ENCODE data around the gene FBXL16.

The FBXL16 gene

DNA sequence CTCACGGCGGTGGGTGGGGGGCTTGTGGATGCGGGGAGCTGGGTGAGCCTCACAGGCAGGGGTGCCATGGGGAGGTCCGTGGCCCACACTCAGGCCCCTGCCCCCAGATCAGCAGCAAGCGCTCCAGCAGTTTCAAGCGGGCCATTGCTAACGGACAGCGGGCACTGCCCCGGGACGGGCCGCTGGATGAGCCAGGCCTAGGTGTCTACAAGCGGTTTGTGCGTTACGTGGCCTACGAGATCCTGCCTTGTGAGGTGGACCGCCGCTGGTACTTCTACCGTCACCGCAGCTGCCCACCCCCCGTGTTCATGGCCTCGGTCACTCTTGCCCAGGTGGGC is 29.1 kb downstream of the FBXL16 start:
- no peak for DNase-seq

DNA sequence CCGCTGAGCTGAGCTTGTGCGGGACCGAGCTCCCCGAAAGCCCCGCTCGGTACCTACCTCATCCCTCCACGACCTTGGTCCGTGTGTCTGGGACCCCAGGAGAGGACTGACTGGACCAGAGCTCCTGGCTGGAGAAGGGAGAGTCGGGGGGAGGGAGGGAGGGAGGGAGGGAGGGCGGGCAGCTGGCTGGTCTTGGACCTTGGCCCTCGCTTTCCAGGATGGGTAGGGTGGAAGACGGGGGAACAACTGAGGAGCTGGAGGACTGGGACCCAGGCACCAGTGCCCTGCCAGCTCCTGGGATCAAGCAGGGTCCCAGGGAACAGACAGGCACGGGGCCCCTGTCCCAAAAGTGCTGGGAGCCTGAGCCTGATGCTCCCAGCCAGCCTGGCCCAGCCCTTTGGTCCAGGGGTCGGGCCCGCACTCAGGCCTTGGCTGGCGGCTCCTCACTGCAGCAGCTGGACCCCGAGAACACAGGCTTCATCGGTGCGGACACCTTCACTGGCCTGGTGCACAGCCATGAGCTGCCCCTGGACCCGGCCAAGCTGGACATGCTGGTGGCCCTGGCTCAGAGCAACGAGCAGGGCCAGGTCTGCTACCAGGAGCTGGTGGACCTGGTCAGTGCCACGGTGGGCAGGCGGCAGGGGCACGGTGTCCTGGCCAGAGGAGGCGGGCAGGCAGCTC is 29.6 kb downstream of the FBXL16 start:
- DNase-seq, result no peak

DNA sequence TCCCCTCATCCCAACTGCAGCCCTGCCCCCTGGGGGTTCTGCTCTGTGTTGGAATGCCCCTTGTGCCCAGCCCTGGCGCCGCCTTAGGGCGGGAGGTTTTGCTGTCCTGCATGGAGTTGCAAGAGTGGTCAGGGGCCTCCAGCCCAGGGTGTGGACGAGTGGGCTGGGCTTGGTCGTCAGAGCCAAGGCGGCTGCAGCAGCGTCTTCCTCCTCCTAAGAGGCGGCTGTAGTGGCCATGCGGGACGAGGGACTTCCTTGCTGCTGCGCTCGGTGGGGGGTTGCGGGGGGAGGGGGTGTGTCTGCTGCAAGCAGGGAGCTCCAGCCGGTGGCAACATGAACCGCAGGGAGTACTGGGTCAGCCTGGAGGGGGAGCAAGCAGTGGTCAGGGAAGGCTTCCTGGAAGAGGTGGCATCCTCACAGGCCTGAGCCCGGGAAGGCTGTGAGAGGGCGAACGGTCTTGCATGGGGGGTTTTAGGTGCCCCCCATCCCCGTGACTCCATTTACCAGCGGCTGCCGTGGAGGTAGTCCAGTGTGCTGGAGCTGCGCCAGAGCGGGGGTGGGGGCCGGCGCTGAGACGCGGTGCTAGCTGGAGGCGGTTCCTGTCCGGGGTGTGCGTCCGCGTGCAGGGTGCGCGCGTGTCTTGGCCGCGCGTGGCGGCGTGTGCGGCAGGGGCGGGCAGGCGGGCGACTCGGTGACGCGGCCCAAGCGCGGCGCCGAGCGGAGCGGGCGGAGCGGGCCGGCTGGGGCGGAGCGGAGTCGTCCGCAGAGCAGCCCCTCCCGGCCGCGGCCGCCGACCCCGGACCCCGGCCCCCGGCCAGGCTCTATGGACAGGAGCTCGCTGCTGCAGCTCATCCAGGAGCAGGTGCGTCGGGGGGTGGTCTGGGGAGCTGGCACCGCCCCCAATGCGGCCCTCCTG is 30.4 kb downstream of the FBXL16 start, which contains the start of gene RHBDL1:
Gene RHBDL1, plus strand, starts transcription at position 704 of the 916 bp plus-strand sequence. Its CDS starts 120 bp downstream, at position 824.
- DNase-seq, result no peak

DNA sequence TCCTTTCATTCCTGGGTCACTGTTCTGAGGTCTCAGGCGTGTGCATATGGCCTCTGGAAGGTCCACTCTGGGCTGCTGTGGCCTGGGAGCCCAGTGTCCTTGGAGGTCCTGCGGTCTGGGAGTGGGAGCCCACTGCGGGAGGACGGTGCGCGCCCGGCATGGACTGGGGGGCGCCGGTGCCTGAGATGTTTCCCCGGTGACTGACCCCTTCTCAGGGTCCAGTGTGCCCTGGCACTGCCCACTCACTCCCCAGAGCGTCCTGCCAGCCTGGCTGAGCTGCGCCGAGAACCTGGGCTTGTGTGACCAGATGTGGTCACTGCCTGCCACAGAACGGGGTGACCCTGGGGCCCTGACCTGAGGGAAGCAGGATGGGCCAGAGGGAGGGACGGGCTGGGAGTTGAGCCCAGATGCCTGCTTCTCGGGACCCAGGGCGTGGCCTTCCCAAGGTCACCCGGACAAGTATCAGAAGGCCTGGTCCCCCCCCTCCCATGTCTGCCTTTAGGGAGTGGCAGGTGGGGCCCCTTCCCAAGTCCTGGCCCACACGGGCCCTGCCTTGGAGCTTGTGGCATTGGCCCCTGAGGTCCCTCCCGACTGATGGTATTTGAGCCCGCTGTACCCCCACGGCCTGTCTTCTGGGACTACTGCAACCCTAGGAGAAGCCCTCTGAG is 31.3 kb downstream of the FBXL16 start:
- no peak for DNase-seq

DNA sequence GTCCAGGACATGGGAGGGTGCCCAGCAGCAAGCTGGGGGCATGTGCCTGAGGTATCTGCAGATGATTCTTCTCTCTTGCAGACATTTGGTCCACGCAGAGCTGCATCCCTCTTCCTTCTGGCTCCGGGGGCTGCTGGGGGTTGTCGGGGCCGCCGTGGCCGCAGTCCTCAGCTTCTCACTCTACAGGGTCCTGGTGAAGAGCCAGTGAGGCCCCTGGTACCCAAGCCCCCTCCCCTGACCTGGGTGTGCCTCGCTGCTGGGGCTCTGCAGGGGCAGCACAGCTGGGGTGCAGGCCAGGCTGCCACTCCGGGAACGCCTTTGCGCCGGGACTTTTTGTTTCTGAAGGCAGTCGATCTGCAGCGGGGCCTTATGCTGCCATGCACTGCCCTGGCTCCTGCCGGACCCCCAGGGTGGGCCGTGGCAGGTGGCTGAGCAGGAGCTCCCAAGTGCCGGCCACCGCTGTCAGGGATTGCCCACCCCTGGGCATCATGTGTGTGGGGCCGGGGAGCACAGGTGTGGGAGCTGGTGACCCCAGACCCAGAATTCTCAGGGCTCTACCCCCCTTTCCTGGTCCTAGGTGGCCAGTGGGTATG is 32.1 kb downstream of the FBXL16 start:
- no peak for DNase-seq

DNA sequence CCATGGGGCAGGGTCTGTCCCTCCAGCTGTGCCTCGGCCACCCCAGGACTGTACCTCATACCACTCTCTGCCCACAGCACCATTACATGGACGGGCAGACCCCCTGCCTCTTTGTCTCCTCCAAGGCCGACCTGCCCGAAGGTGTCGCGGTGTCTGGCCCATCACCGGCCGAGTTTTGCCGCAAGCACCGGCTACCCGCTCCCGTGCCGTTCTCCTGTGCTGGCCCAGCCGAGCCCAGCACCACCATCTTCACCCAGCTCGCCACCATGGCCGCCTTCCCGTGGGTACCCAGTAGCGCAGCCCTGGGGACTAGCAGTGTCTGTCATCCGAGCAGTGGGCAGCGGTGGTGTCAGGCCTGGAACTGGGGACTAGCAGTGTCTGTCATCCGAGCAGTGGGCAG is 32.8 kb downstream of the FBXL16 start:
- DNase-seq, result no peak

DNA sequence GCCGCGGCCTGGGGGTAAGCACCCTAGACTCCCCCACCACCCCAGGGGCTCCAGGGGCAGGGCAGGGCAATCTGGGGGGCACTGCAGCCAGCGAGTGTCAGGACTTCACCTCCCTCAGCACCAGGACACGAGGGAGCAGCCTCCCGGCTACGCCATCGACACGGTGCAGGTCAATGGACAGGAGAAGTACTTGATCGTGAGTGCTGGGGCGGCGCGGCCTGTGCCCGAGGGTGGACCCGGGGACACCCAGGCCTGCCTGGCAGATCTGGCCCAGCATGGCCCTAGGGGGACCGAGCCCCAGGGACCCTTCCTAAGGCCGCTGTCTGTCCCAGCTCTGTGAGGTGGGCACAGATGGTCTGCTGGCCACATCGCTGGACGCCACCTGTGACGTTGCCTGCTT is 33.2 kb downstream of the FBXL16 start:
- DNase-seq, result no peak

DNA sequence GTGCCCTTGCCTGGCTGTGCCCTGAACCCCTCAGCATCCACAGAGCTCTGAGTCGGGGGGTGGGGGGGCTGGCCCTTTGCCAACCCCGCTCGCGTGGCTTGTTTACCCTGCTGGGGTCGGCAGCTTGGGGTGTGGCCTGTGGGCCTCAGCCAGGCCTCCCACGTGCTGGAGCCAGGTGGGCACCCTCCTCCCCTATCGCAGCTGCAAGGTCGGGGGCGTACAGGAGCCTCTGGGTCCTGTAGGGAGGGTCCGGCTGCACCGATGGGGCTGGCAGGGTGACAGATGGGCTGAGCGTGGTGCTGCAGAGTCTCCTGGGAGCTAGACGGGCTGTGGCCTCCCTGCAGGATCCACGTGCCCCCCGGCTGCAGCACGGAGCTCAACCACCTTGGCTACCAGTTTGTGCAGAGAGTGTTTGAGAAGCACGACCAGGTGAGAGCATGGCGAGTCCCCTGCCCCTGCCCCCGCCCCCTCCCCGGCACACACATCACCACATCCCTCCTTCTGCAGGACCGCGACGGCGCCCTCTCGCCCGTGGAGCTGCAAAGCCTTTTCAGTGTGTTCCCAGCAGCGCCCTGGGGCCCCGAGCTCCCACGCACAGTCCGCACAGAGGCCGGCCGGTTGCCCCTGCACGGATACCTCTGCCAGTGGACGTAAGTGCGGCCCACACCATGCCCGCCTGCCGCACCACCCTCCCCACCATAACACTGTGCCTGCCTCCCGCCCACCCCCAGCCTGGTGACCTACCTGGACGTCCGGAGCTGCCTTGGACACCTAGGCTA is 34.1 kb downstream of the FBXL16 start:
- DNase-seq, result no peak

DNA sequence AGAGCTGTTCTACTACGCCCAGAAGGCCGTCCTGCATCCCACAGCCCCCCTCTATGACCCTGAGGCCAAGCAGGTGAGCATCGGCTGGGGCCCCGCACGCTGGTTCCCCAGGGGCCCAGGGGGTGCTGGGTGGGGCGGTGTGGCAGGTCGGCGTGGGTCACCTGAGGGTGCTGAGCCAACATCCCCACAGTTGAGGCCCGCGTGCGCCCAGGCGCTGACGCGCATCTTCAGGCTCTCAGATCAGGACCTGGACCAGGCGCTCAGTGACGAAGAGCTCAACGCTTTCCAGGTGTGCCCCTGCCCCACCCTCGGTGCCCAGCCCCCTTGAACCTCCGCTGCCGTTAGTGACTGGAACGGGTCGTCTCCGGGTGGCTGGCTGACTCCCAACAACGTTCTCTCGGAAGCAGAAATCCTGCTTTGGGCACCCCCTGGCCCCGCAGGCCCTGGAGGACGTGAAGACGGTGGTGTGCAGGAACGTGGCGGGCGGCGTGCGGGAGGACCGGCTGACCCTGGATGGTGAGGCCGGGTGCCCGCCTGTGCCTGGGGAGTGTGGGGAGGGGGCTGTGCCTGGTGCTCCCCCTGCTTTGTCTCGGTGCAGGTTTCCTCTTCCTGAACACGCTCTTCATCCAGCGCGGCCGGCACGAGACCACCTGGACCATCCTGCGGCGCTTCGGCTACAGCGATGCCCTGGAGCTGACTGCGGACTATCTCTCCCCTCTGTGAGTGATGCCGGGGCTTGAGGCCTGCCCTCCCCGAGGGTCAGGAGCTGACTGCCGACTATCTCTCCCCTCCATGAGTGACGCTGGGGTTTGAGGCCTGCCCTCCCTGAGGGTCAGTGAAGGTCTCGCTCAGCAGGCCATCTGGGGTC is 34.9 kb downstream of the FBXL16 start:
- DNase-seq, result no peak

DNA sequence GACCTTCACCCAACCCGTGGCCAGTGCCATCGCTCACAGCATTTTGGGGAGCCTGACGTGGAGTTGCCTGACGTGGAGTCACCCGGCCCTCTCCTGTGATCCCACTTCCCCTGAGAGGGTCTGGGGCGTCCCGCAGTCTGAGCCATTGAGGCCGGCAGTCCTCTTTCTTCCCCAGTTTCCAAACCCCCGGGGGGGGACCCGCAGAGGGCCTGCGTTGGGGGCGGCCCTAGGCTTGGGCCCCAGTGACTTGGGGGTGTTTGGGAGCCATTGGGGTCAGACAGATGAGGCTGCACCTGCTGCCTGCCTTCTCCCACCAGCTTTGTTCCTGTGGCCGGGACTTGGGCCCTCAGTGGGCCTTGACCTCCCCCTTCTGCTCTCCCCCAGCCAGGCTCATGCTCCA is 35.9 kb downstream of the FBXL16 start:
- DNase-seq, result no peak

DNA sequence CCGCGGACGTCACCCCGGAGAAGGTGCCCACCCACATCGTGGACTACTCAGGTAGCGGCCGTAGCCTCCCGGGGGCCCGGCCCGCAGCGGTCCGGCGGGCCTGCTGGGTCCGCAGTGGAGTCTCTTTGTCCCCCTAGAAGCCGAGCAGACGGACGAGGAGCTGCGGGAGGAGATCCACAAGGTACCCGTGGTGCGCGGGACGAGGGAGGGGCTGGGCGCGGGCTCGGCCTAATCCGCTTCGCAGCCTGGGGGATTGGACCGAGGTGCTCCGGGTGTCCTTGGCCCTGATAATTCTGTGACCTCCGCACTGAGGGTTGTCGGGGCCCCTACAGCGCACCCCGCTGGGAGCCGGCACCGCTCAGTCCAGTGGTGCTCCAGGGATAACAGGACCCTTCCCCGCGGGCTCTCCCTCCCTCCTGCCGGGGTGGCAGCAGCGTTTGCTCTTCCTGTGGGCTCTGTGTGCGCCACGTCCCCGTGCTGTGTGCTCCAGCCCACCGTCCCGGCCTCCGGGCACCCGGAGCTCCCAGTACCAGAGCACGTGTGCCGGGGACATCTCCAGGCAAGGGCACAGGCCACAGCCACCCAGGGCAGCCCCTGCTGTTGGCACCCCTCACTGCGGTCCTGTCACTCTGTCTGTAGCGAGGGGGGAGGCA is 37.0 kb downstream of the FBXL16 start:
- no peak for DNase-seq

DNA sequence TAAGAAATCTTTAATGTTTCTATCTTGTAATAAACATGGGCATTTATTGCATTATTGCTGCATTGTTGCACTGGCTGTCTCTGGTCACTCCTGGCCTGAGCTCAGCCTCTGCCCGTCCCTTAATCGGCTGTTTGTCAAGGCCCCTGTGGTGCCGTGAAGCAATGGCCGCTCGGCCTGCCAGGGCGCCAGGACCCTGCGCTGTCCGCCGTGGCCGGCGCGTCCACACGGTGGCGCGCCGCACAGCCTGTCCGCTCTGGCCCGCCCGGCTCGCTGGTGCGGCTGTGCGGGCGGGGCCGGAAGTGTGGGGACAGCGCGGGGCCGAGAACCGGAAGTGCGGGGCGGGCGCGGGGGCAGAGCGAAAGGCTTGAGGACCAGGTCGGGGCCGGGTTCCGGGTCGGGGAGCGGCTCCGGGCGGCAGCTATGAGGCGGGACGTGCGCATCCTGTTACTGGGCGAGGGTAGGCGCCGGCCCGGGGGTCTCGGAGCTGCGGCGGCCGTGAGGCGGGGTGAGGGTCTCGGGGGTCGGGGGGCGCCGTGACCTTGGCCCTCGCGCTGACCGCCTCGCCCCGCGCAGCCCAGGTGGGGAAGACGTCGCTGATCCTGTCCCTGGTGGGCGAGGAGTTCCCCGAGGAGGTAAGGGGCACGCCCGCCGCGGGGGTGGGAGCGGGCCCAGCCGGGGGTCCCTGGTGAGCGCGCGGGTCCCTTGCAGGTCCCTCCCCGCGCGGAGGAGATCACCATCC is 37.7 kb downstream of the FBXL16 start, which contains the start of gene RHOT2:
Gene RHOT2, plus strand, starts transcription at position 353 of the 739 bp plus-strand sequence. Its CDS starts 68 bp downstream, at position 421.
- DNase-seq, result peak; percentile 72

DNA sequence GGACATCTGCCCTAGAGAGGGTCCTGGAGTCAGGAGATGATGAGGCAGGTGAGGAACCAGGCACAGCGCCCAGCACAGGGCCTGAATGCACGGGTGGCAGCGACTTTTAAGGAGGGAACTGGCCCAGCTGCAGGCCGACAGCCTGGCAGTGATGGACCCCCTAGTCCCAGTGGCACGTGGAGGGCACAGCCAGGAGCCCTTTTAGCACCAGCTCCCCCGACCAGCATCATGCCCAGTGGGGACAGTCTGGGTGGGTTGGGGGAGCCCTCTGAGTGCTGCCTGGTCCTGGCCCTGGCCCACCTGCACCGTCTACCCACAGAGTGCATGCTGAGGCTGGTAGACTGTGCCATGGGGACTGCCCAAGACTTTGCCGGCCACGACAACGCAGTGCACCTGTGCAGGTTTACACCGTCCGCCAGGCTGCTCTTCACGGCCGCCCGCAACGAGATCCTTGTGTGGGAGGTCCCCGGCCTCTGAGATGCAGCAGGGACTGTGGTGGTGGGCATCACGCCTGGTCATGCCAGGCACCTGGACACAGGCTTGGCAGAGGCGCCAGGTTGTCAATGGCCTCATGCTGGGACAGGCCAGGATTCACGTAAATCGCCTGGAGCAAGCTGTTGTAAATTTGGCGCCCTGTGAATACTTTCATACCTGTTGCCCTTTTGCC is 38.4 kb downstream of the FBXL16 start:
- no peak for DNase-seq

DNA sequence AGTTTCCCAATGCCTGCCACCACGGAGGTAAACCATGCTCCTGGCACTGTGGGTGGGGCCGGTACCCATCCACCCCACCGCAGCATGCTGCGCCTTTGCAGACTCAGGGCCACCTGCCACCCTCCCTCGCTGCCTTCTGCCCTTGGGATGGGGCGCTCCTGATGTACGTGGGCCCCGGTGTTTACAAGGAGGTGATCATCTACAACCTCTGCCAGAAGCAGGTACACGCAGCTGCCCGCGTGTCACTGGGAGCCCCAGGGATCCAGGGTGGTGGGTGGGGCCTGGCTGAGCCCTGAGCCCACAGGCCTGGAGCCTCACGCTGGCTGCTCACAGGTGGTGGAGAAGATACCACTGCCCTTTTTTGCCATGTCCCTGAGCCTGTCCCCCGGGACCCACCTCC is 39.0 kb downstream of the FBXL16 start:
- no peak for DNase-seq

DNA sequence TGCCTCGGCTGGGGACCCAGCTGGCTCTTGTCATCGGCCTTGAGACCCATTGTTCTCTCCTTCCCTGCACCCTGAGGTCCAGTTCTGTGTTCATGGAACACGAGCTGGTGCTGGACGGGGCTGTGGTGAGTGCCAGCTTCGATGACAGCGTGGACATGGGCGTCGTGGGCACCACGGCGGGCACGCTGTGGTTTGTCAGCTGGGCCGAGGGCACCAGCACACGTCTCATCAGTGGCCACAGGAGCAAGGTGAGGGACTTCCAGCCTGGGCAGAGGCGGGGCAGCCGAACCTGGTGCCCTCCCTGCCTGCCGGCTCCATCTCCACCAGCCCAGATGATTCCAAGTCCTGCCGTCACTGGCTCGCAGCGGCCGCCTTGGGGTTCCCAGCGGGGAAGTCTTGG is 43.0 kb downstream of the FBXL16 start:
- no peak for DNase-seq

DNA sequence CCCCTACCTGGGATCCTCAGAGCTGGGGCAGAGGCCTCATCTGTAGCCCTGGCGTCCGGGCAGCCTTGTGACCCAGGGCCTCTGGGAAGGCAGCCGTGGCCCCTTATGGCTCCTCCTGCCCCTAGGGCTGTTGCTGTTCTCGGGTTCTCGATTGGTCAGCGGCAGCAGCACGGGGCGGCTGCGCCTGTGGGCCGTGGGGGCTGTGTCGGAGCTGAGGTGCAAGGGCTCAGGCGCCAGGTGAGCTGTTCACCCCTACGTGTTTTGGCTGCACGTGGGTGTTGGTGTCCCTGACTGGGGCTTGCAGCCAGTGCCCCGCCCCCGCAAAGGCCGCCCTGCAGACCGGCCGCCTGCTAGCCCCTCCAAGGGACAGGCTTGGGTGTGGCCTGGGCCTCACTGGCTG is 43.5 kb downstream of the FBXL16 start:
- DNase-seq, result no peak

DNA sequence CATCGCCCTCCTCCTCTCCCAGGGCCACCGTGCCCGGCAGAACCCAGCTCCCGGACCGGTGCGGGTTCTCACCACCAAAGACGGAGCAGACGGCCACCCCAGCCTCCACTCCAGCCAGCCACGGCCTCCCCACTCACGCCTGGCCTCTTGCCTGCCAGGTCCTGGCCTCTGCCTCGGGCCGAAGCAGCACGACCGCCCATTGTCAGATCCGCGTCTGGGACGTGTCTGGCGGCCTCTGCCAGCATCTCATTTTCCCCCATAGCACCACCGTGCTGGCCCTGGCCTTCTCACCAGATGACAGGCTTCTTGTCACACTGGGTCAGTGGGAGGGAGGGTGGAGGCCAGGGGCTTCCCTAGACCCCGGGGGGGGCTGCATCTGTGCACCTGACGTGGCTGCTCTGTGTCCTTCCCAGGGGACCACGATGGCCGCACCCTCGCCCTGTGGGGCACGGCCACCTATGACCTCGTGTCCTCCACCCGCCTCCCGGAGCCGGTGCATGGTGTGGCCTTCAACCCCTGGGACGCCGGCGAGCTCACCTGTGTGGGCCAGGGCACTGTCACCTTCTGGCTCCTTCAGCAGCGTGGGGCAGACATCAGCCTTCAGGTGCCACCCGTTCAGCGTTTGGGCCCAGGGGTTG is 44.3 kb downstream of the FBXL16 start:
- DNase-seq, result no peak

DNA sequence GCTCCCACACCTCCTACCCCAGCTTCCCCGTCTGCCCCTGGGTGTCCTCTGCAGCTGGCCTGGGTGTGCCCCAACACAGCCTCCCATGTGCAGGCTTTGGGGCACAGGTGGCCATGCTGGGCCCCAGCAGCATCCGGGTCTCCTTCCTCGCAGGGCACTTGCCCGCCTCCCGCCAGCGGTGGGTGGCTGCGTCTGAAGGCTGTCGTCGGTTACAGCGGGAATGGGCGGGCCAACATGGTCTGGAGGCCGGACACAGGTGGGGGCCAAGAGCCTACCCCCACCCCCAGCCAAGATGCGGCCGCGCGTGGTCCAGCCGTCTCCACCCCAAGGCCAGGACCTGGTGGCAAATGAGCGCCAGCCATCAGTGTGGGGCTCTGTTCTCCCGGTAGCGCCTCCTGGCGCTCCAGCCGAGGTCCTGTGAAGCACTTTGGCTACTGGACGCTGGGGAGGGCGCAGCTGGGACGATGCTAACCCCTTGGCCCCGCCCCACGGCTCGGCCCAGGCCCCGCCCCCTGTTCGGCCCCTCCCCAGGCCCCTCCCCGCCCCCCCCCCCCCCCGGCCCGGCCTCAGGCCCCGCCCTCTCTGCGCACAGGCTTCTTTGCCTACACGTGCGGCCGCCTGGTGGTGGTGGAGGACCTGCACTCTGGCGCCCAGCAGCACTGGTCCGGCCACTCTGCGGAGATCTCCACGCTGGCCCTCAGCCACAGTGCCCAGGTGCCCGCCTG is 45.0 kb downstream of the FBXL16 start:
- DNase-seq, result no peak

DNA sequence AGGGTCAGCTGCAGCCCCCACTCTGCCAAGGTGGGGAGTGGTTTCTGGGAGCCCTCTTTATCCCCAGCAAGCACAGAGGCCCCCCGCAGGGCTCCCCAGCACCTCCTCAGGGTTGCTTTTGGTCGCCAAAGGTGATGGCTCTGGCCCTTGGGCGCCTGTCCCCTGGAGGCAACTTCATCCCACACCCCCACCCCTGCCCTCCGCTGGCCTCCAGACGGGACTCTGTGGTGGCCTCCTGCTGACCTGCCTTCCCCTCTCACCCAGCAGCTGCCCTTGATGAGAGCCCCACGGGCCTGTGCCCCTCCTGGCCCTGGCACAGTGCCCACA is 45.5 kb downstream of the FBXL16 start:
- DNase-seq, result no peak
